Cortex of kidney (tissue), 1 donor: ENCODE results near the gene CACNA1H.

Source experiments
- DNase-seq: peaks from one replicate; lab custom pipeline; 2025; lab: John Stamatoyannopoulos, UW

CACNA1H gene

GRCh38 chr16:1143761-1144450, 9.0 kb upstream of the CACNA1H start:
- DNase-seq: no peak

- no peak for DNase-seq
Measured at GRCh38 chr16:1144476-1145382, 8.2 kb upstream of the CACNA1H start.

GRCh38 chr16:1145383-1146100, 7.4 kb upstream of the CACNA1H start:
- DNase-seq: no peak

GRCh38 chr16:1146409-1146808, 6.5 kb upstream of the CACNA1H start:
- DNase-seq: no peak

- no peak for DNase-seq
Measured at GRCh38 chr16:1147027-1147426, 5.9 kb upstream of the CACNA1H start.

- no peak for DNase-seq
Measured at GRCh38 chr16:1149101-1149636, 3.7 kb upstream of the CACNA1H start.

- DNase-seq: no peak
Measured at GRCh38 chr16:1150511-1150982, 2.4 kb upstream of the CACNA1H start.

GRCh38 chr16:1151424-1152122, 1.3 kb upstream of the CACNA1H start:
- DNase-seq: no peak

GRCh38 chr16:1152123-1152638, 725 bp upstream of the CACNA1H start:
- no peak for DNase-seq

GRCh38 chr16:1153480-1154160, 714 bp downstream of the CACNA1H start:
- DNase-seq: no peak

GRCh38 chr16:1154291-1154886, 1.5 kb downstream of the CACNA1H start:
- DNase-seq: no peak

GRCh38 chr16:1154887-1155331, 2.0 kb downstream of the CACNA1H start:
- no peak for DNase-seq

GRCh38 chr16:1155353-1156054, 2.6 kb downstream of the CACNA1H start:
- no peak for DNase-seq

- DNase-seq: no peak
Measured at GRCh38 chr16:1156055-1156982, 3.4 kb downstream of the CACNA1H start.

GRCh38 chr16:1156983-1157638, 4.2 kb downstream of the CACNA1H start:
- no peak for DNase-seq

GRCh38 chr16:1157639-1158455, 4.9 kb downstream of the CACNA1H start:
- no peak for DNase-seq
